Right lobe of liver (tissue), 6 donors: ENCODE measurements around the gene TCFL5. TPM values are rescaled to one million over a fixed set of nuclear protein-coding genes. Genes with fewer than 3 reads are reported as not detected.
A peak's percentile ranks its signal among the peaks of the same experiment; 100 is the strongest.

Source experiments
- ATAC-seq, 4 donors: fragments of 200-7000 bp; cut with Tn5 transposase; one replicate each; pipeline ENCODE4 v1.9.1; 2020; ENCODE audit warnings: mild to moderate bottlenecking in 4 of 4, moderate library complexity in 4 of 4
- DNase-seq, 3 donors: peaks; one replicate each; pipeline ENCODE4 v3.0.0-alpha.2; 2020
- H3K27ac ChIP-seq, 3 donors: fragments of 200-600 bp; one replicate each; pipeline ENCODE4 v1.8.0; 2022
- H3K27me3 ChIP-seq, 2 donors: fragments of 200-600 bp; one replicate each; pipeline ENCODE4 v1.8.0; 2022
- H3K36me3 ChIP-seq, 4 donors: fragments of 200-600 bp; sonication (generic) in 1 of 4; one replicate each; pipeline versions ENCODE4 v1.5.1 to v1.8.0; 2017 to 2022; ENCODE audit warnings: control low read depth in 1 of 4
- H3K4me1 ChIP-seq, 4 donors: fragments of 200-600 bp; sonication (generic) in 1 of 4; one replicate each; pipeline versions ENCODE4 v1.5.1 to v1.8.0; 2017 to 2022; ENCODE audit warnings: control low read depth in 1 of 4
- H3K4me3 ChIP-seq, 3 donors: fragments of 200-600 bp; one replicate each; pipeline ENCODE4 v1.8.0; 2022
- H3K9me3 ChIP-seq, 4 donors: fragments of 200-600 bp; sonication (generic) in 1 of 4; one replicate each; pipeline versions ENCODE4 v1.5.1 to v1.8.0; 2017 to 2022; ENCODE audit warnings: control low read depth in 1 of 4
- CTCF ChIP-seq, 4 donors: fragments of 200-600 bp in 3 of 4; fragments of 450-650 bp in 1 of 4; IDR thresholded peaks; one replicate each; pipeline versions ENCODE4 v1.5.1 to v1.8.0; 2016 to 2022; ENCODE audit warnings: antibody characterized with exemption in 4 of 4, mild to moderate bottlenecking in 2 of 4
- POLR2A ChIP-seq: fragments of 450-650 bp; IDR thresholded peaks from one replicate; pipeline ENCODE4 v1.6.1; 2017; ENCODE audit warnings: antibody characterized with exemption, mild to moderate bottlenecking
- WGBS: methylation state at CpG from one replicate; pipeline ENCODE4 v1.1.6; 2018; ENCODE audit warnings: low coverage, low lambda C conversion rate; ENCODE audit not compliant: insufficient coverage; ENCODE audit errors: missing lambda C conversion rate; 5-methylcytosine and 5-hydroxymethylcytosine counted together
- intact Hi-C, 2 donors: fragments of 100-400 bp; cut with DNase I; formaldehyde crosslinking; loops; one replicate each; pipeline versions ENCODE4 v1.11.2 to v1.14.1; 2022
- total RNA-seq, 6 experiments: library from RNA; depleted of rRNA in 2 of 6; stranded (reverse); fragments of >200 nt in 2 of 6; fragmentation: NEBNext Ultra II Directional in 3 of 6; extraction: Animal tissue kit (Norgen Biotek cat#: 25700) in 3 of 6; gene quantifications; one replicate each; pipeline versions ENCODE4 v1.1.0 to v1.2.4, GENCODE V29; 2016 to 2023
- donor health status: DM: no; HTN: yes; CAD: no.
- donor health status: DM: no; HTN: no; CAD: no.
- donor health status: DM: no; HTN: no; CAD: no.
- donor health status: DM: no; HTN: yes; CAD: no.
- donor health status: DM: no; HTN: yes; CAD: no.

The TCFL5 gene
- total RNA-seq, 6 experiments from 2014 or later: 2.9 to 5.1 (median 3.9) TPM

GRCh38 chr20:62799036-62799435 is 62.6 kb downstream of the TCFL5 start:
- no peaks in the 10 kb centered on the region for H3K9me3 ChIP-seq
- H3K36me3 ChIP-seq: peaks cover 0 to 26% (median 9%) of the 10 kb centered on the region in 4 donors
- 64% methylated on average over 1 of the region's 8 CpGs for WGBS
- no peaks in the 10 kb centered on the region for H3K27me3 ChIP-seq
- TF ChIP-seq POLR2A (no peak), CTCF (IDR thresholded peaks at IDR 0.05) (no peak)
- peaks cover 0 to 38% (median 12%) of the 10 kb centered on the region in 4 donors for H3K4me1 ChIP-seq
- peak overlapping the region in 1 of 3 donors; percentile 86 for H3K27ac ChIP-seq
- DNase-seq (no peak), ATAC-seq (no peak)
- intact Hi-C loops: no loop called here
- H3K4me3 ChIP-seq: no peak overlapping the region

- H3K27me3 ChIP-seq: no peaks in the 10 kb centered on the region
- no peaks in the 10 kb centered on the region for H3K9me3 ChIP-seq
- H3K27ac ChIP-seq: peak overlapping the region; percentile 38 to 86 (median 83)
- no peak for TF ChIP-seq CTCF (IDR thresholded peaks at IDR 0.05)
- peaks cover 0 to 31% (median 12%) of the 10 kb centered on the region in 4 donors for H3K4me1 ChIP-seq
- peak overlapping the region in 1 of 3 donors; percentile 23 for H3K4me3 ChIP-seq
- intact Hi-C loops: no loop called here
- peak; percentile 73 to 86 (median 84) for DNase-seq
- peaks cover 0 to 26% (median 9%) of the 10 kb centered on the region in 4 donors for H3K36me3 ChIP-seq
- peak; percentile 15 to 40 (median 29) for ATAC-seq
- 35% methylated on average over 15 of the region's 26 CpGs for WGBS
Observed at GRCh38 chr20:62797671-62798532, 63.7 kb downstream of the TCFL5 start.

DNA sequence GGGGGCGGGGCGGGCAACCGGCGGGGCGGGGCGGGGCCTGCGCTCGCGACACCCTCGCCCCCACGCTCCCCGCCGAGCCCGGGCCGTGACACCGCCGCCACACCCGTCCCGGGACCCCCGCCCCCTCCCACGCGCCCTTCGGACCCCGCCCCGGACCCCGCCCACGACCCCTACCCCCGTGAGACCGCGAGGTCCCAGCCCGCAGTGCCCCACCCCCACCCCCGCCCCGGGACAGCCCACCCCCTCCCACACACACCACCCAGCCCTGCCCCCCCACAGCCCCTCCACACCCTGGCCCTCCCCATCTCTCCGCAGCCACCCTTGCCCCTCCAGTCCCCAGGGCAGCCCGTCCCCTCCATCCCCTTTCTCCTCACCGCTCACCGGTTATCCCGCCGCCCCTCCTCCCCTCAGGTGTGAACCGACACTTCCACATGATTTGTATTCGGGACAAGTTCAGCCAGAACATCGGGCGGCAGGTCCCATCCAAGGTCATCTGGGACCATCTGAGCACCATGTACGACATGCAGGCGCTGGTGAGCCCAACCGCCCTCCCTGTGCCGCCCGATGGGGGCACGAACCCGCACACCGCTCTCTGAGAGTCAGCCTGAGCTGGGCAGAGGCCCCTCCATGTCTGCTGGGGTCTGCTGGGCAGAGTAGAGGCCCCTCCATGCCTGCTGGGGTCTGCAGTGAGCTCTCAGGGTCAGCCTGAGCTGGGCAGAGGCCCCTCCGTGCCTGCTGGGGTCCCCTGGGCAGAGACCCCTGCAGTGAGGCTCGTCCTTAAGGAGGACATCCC is 64.7 kb downstream of the TCFL5 start:
- Histone ChIP-seq H3K27ac (peak overlapping the region; percentile 87 to 94 (median 89)), H3K27me3 (no peaks in the 10 kb centered on the region), H3K4me3 (peak overlapping the region; percentile 59 to 88 (median 66)), H3K36me3 (peaks cover 0 to 26% (median 9%) of the 10 kb centered on the region in 4 donors), H3K4me1 (peaks cover 0 to 31% (median 12%) of the 10 kb centered on the region in 4 donors), H3K9me3 (no peaks in the 10 kb centered on the region)
- DNase-seq: no peak
- TF ChIP-seq CTCF (IDR thresholded peaks at IDR 0.05): no peak
- no peak for ATAC-seq
- 5% methylated on average over 7 of the region's 53 CpGs for WGBS
- intact Hi-C loops: no loop called here

DNA sequence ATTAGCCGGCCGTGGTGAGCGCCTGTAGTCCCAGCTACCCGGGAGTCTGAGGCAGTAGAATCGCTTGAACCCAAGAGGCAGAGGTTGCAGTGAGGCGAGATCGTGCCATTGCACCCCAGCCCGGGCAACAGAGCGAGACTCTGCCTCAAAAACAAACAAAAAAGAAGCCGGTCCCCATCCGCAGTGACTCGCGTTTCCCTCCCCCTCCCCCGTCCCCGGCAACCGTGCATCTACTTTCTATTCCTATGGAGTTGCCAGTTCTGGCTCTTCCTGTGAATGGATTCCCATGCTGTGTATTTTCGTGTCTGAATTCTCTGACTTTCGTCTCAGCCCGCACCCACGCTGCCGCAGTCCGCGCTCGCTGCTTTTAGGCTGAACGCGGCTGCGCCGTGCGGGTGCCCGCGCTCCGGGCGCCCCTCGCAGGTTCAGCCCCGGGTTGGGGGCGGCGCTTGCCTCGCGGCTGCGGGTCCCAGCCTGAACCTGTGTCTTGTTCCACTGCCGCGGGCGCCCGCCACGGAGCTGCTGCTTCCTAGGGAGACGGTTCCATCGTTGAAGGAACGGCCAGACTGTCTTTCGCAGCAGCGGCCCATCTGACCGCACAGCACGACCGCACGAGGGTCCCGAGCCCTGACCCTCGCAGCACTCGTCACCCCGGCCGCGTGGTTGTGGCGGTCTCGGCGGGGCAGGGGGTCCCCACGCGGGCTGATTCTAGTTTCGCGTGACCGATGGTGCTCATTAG is 66.4 kb downstream of the TCFL5 start:
- H3K36me3 ChIP-seq: peaks cover 0 to 18% (median 8%) of the 10 kb centered on the region in 4 donors
- WGBS: 0% methylated on average over 33 of the region's 68 CpGs
- H3K4me3 ChIP-seq: peak overlapping the region; percentile 35 to 88 (median 51)
- DNase-seq: peak in 2 of 3 donors; percentile 66 to 75
- TF ChIP-seq POLR2A (no peak), CTCF (IDR thresholded peaks at IDR 0.05) (no peak)
- ATAC-seq: peak in 1 of 4 donors; percentile 0
- intact Hi-C loops: no loop called here
- H3K27me3 ChIP-seq: no peaks in the 10 kb centered on the region
- no peaks in the 10 kb centered on the region for H3K9me3 ChIP-seq
- peak overlapping the region; percentile 74 to 94 (median 80) for H3K27ac ChIP-seq
- peaks cover 0 to 31% (median 12%) of the 10 kb centered on the region in 4 donors for H3K4me1 ChIP-seq
